ENCODE measurements around the gene FHOD3. TPM values are rescaled to one million over a fixed set of nuclear protein-coding genes. Genes with fewer than 3 reads are reported as not detected.

The FHOD3 gene
- total and polyA plus RNA-seq, 2 of the 8 experiments (the other 6 are each of a cell fraction or from before 2014, with no cell fraction given), result 9.7 to 10.5 TPM

DNA sequence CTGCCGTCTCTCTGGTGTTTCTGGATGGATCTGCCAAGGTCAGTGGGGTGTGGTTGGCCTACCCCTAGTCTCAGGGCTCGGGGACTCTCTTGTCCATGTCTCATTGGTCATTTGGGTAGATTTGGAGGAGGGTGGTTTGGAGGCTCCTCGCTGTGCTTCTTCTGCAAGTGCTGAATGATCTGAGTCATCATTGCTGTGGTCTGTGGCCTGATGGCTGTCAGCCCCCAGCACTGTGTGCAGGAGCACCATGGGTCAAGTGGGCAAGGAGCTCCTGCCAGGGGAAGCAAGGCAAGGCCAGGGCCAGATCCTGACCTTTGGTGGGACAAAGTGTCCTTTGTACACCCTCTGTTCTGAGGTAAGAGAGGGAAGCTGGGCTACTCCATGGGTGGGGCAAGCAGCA lies 221.8 kb downstream of the FHOD3 start:
- Histone ChIP-seq H3K79me2 (ENCODE audit: control insufficient read depth in 1 of 2, insufficient read depth in 2 of 2, low read length in 2 of 2) (no peaks in the 10 kb centered on the region), H3K4me2 (ENCODE audit: insufficient read depth in 1 of 2, low read depth in 2 of 2, low read length in 2 of 2) (no peak overlapping the region), H2BK20ac (ENCODE audit: low read length) (no peak overlapping the region), H2BK5ac (ENCODE audit: low read depth, low read length) (no peak overlapping the region), H3K56ac (replicated peaks; ENCODE audit: insufficient read length, low read depth, low read length) (no peak overlapping the region), H3K18ac (ENCODE audit: extremely low read depth, low read length) (no peak overlapping the region), H3K27me3 (replicated peaks in 1 of 4; ENCODE audit: control insufficient read depth in 3 of 4, extremely low read depth in 1 of 4, insufficient read depth in 3 of 4, low read length in 3 of 4) (no peaks in the 10 kb centered on the region), H2BK15ac (ENCODE audit: low read length) (no peak overlapping the region), H3K79me1 (ENCODE audit: low read depth, low read length) (0 out of 2 replicates have a peak, but pooled peaks cover 3% of the 10 kb centered on the region), H2BK12ac (ENCODE audit: low read depth, low read length) (0 out of 2 replicates have a peak overlapping the region, but pooled peaks have one; percentile 18), H4K5ac (ENCODE audit: insufficient read length, low read depth, low read length) (no peak overlapping the region), H2AFZ (ENCODE audit: low read length) (no peak overlapping the region), H3K9ac (replicated peaks in 1 of 4; ENCODE audit: extremely low read depth in 1 of 4, low read depth in 3 of 4, low read length in 3 of 4) (no peak overlapping the region), H3K9me3 (ENCODE audit: insufficient read depth in 2 of 2, low read depth in 1 of 2, low read length in 1 of 2) (no peaks in the 10 kb centered on the region), H4K8ac (ENCODE audit: extremely low read depth, insufficient read depth, low read length) (no peak overlapping the region), H3K36me3 (ENCODE audit: control insufficient read depth in 2 of 4, insufficient read depth in 4 of 4, low read length in 3 of 4) (no peaks in the 10 kb centered on the region), H3K4me1 (replicated peaks in 1 of 4; ENCODE audit: control insufficient read depth in 3 of 4, insufficient read depth in 4 of 4, low read length in 3 of 4) (peaks cover 0 to 8% (median 3%) of the 10 kb centered on the region in 4 experiments; a peak in 6 of 7 replicates), H2AK5ac (ENCODE audit: low read depth, low read length) (0 out of 2 replicates have a peak overlapping the region, but pooled peaks have one; percentile 40), H3K14ac (ENCODE audit: insufficient read length) (no peak overlapping the region), H4K91ac (replicated peaks; ENCODE audit: insufficient read length, low read length) (no peak overlapping the region), H3K4ac (replicated peaks; ENCODE audit: insufficient read length, low read depth, low read length) (no peak overlapping the region), H3K4me3 (ENCODE audit: extremely low read depth in 1 of 4, insufficient read depth in 2 of 4, low read depth in 3 of 4, low read length in 4 of 4) (no peak overlapping the region), H2BK120ac (replicated peaks; ENCODE audit: low read depth, low read length) (no peak overlapping the region), H3K27ac (ENCODE audit: low read depth, low read length) (no peak overlapping the region), H3K23ac (ENCODE audit: insufficient read length) (no peak overlapping the region), H3K23me2 (ENCODE audit: low read depth, low read length) (0 out of 2 replicates have a peak, but pooled peaks cover 2% of the 10 kb centered on the region), H4K20me1 (replicated peaks in 1 of 2; ENCODE audit: control insufficient read depth in 1 of 2, insufficient read depth in 2 of 2, low read length in 2 of 2) (no peaks in the 10 kb centered on the region)
- FAIRE-seq (no peak), DNase-seq (ENCODE audit: low read depth in 1 of 2, low spot score in 2 of 2) (peak in 1 of 2 experiments; percentile 32)
- POLR2A ChIA-PET (ENCODE audit: partially characterized antibody), result no interaction called here
- CTCF ChIA-PET (ENCODE audit: partially characterized antibody), result interaction anchor here (1.2 to 2.0 kb wide), 4 partner anchors 8 to 17 kb away, joined by 3 to 8 read pairs (median 4); no protein-coding TSS in a partner anchor
- WGBS, 2 experiments (ENCODE audit: extremely low coverage in 1 of 2, insufficient coverage in 1 of 2, insufficient read length in 1 of 2, insufficient replicate concordance in 2 of 2, low coverage in 1 of 2, low lambda C conversion rate in 2 of 2, missing lambda C conversion rate in 1 of 2), result 94% methylated on average over 3 of the region's 3 CpGs; no CpG with 5 or more reads in 1 of the 2 experiments
- TF ChIP-seq SP2 (IDR thresholded peaks at IDR 0.05; ENCODE audit: low read length), result no peak
- no peak for TF ChIP-seq SP1 (IDR thresholded peaks at IDR 0.05; ENCODE audit: low read depth, low read length)
- no peak for TF ChIP-seq SIX5 (IDR thresholded peaks at IDR 0.05; ENCODE audit: low read depth, low read length)
- TF ChIP-seq, protein P1, sequence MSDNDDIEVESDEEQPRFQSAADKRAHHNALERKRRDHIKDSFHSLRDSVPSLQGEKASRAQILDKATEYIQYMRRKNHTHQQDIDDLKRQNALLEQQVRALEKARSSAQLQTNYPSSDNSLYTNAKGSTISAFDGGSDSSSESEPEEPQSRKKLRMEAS (IDR thresholded peaks at IDR 0.05), result no peak
- TF ChIP-seq BCL11A (IDR thresholded peaks at IDR 0.05; ENCODE audit: low read depth in 2 of 2, low read length in 2 of 2), result no peak
- TF ChIP-seq FOSL1 (IDR thresholded peaks at IDR 0.05; ENCODE audit: insufficient read depth, low read depth, low read length), result no peak
- TF ChIP-seq RAD21 (IDR thresholded peaks at IDR 0.05 in 1 of 2, conservative IDR thresholded peaks at IDR 0.05 in 1 of 2; ENCODE audit: low read depth in 2 of 2, low read length in 2 of 2), result no peak
- TF ChIP-seq ZNF274 (IDR thresholded peaks at IDR 0.05; ENCODE audit: borderline replicate concordance, extremely low read depth, low read length), result no peak
- TF ChIP-seq MAFK (IDR thresholded peaks at IDR 0.05; ENCODE audit: low read depth, low read length), result no peak
- TF ChIP-seq JUND (IDR thresholded peaks at IDR 0.05; ENCODE audit: low read length), result no peak
